Measurements from ENCODE around the gene STK38L. TPM values are rescaled to one million over a fixed set of nuclear protein-coding genes. Genes with fewer than 3 reads are reported as not detected.
A peak's percentile ranks its signal among the peaks of the same experiment; 100 is the strongest.

The STK38L gene
- 100 to 1,000 TPM in 1 of 2 donors, 10 to 100 TPM in 1; 70.6 to 135 TPM for total RNA-seq
- long read RNA-seq, full-length matches to known transcripts: 125 of 185 reads
- long read RNA-seq, partial matches to known transcripts: 20 of 185 reads
- long read RNA-seq, other reads (novel, unspliced or antisense): 40 of 185 reads

GRCh38 chr12:27243804-27244688 lies at the start of gene STK38L:
Gene STK38L (plus strand): TSS chr12:27244286. CDS start chr12:27297721, 53,435 bp downstream.
- DNase-seq (peak; percentile 98), ATAC-seq (peak; percentile 99)
- intact Hi-C loops (cut with DNase I): loop anchor here in 1 of 2 donors (5.0 to 10.0 kb wide), 2 partner anchors 52 to 99 kb away; no protein-coding TSS in a partner anchor

GRCh38 chr12:27194644-27195043 lies 49.4 kb upstream of the STK38L start:
- no peak for ATAC-seq
- no peak for DNase-seq
- intact Hi-C loops (cut with DNase I): loop anchor here in 1 of 2 donors (5.0 kb wide), 1 partner anchor 48 kb away; the partner anchor contains the start of gene STK38L

GRCh38 chr12:27198036-27198435 lies 46.0 kb upstream of the STK38L start:
- DNase-seq (peak; percentile 45), ATAC-seq (peak in 1 of 2 donors; percentile 20)
- intact Hi-C loops (cut with DNase I): no loop called here

- ATAC-seq (no peak), DNase-seq (no peak)
- intact Hi-C loops (cut with DNase I): no loop called here
Measured at GRCh38 chr12:27199638-27200300, 44.3 kb upstream of the STK38L start.

GRCh38 chr12:27201169-27201568 lies 42.9 kb upstream of the STK38L start:
- DNase-seq: no peak
- peak in 1 of 2 donors; percentile 71 for ATAC-seq

GRCh38 chr12:27206801-27207502 lies 37.1 kb upstream of the STK38L start:
- ATAC-seq (no peak), DNase-seq (no peak)
- intact Hi-C loops (cut with DNase I): no loop called here

More at GRCh38 chr12:27201169-27201568, 42.9 kb upstream of the STK38L start:
- intact Hi-C loops (cut with DNase I): no loop called here

- ATAC-seq (no peak), DNase-seq (no peak)
- intact Hi-C loops (cut with DNase I): no loop called here
Measured at GRCh38 chr12:27207615-27208413, 36.3 kb upstream of the STK38L start.

- no peak for ATAC-seq
- DNase-seq: no peak
- intact Hi-C loops (cut with DNase I): no loop called here
Measured at GRCh38 chr12:27208414-27208750, 35.7 kb upstream of the STK38L start.

GRCh38 chr12:27209257-27209910 lies 34.7 kb upstream of the STK38L start:
- ATAC-seq (no peak), DNase-seq (no peak)
- intact Hi-C loops (cut with DNase I): no loop called here

- no peak for DNase-seq
- intact Hi-C loops (cut with DNase I): no loop called here
Measured at GRCh38 chr12:27210187-27210586, 33.9 kb upstream of the STK38L start.

GRCh38 chr12:27212861-27213260 lies 31.2 kb upstream of the STK38L start:
- no peak for DNase-seq
- ATAC-seq: no peak
- intact Hi-C loops (cut with DNase I): no loop called here

More at GRCh38 chr12:27210187-27210586, 33.9 kb upstream of the STK38L start:
- ATAC-seq: no peak

- DNase-seq: no peak
- no peak for ATAC-seq
- intact Hi-C loops (cut with DNase I): no loop called here
Measured at GRCh38 chr12:27213304-27213703, 30.8 kb upstream of the STK38L start.

- DNase-seq (no peak), ATAC-seq (no peak)
- intact Hi-C loops (cut with DNase I): no loop called here
Measured at GRCh38 chr12:27213830-27214787, 30.0 kb upstream of the STK38L start.

- ATAC-seq (no peak), DNase-seq (no peak)
- intact Hi-C loops (cut with DNase I): no loop called here
Measured at GRCh38 chr12:27217590-27217989, 26.5 kb upstream of the STK38L start.

GRCh38 chr12:27219693-27220054 lies 24.4 kb upstream of the STK38L start:
- intact Hi-C loops (cut with DNase I): no loop called here
- no peak for ATAC-seq
- DNase-seq: no peak

GRCh38 chr12:27220055-27220987 lies 23.8 kb upstream of the STK38L start:
- ATAC-seq: no peak
- no peak for DNase-seq
- intact Hi-C loops (cut with DNase I): no loop called here

Data from left cardiac atrium (tissue), 4 donors.